PFSK-1 (cell line): ENCODE results near the gene RPRD2.

Source experiments
- FOXP2 ChIP-seq: optimal IDR thresholded peaks from 2 replicates; pipeline ENCODE3; 2011; ENCODE audit warnings: borderline replicate concordance, control low read depth, inconsistent platforms; ENCODE audit not compliant: insufficient read depth; ENCODE audit errors: extremely low read length, extremely low read depth
- POLR2AphosphoS5 ChIP-seq: IDR thresholded peaks from 2 replicates; pipeline ENCODE4 v1.6.1; 2012; ENCODE audit warnings: low read depth, mild to moderate bottlenecking, control low read depth, low read length, moderate library complexity
- SIN3A ChIP-seq: IDR thresholded peaks from 2 replicates; pipeline ENCODE4 v1.6.1; 2012; ENCODE audit warnings: mild to moderate bottlenecking, low read length, moderate library complexity, borderline replicate concordance; ENCODE audit not compliant: insufficient read depth
- TAF1 ChIP-seq: IDR thresholded peaks from 2 replicates; pipeline ENCODE4 v1.6.1; 2012; ENCODE audit warnings: low read length, control low read depth, borderline replicate concordance; ENCODE audit not compliant: insufficient read depth
- TF ChIP-seq, protein P1 (sequence below), 2 experiments: IDR thresholded peaks; 2 replicates each; pipeline versions ENCODE4 v1.6.1 to v1.8.0; 2011 to 2012; ENCODE audit warnings: low read depth in 2 of 2, low read length in 2 of 2, control low read depth in 1 of 2, inconsistent platforms in 1 of 2, mild to moderate bottlenecking in 1 of 2, moderate library complexity in 1 of 2; ENCODE audit not compliant: insufficient read depth in 1 of 2

DNA sequence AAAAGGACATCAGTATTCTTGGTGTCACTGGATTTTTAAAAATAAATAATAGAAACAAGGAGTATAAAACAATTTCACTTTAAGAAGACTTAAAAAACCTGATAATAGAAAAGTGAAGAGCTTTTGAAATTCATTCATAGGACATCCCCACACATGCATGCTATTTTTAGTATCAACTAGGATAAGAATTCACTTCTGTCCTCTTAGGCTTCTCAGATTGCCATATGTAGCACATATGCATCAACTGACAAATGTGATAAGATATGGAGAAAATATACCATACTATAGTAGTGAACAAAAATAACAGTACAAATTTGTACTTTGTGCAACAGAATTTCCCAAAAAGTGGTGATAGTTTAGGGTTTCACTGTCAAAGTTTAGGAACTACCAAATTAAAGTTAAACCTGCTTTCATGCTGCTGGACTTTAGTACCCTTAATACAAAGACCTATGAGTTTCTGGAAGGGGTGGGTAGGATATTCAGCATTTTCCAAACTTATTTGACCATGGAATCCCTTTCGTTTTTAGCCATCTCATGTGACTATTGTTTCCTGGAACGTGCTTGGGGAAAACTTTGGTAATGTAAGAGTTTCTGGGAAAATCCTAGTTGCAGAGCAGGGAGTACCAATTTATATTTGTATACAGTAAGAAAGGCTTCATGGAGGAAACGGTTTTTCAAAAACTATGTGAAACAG is 19.8 kb downstream of the RPRD2 start:
- TF ChIP-seq SIN3A (no peak), POLR2AphosphoS5 (no peak), TAF1 (no peak), FOXP2 (no peak)
- TF ChIP-seq, protein P1, sequence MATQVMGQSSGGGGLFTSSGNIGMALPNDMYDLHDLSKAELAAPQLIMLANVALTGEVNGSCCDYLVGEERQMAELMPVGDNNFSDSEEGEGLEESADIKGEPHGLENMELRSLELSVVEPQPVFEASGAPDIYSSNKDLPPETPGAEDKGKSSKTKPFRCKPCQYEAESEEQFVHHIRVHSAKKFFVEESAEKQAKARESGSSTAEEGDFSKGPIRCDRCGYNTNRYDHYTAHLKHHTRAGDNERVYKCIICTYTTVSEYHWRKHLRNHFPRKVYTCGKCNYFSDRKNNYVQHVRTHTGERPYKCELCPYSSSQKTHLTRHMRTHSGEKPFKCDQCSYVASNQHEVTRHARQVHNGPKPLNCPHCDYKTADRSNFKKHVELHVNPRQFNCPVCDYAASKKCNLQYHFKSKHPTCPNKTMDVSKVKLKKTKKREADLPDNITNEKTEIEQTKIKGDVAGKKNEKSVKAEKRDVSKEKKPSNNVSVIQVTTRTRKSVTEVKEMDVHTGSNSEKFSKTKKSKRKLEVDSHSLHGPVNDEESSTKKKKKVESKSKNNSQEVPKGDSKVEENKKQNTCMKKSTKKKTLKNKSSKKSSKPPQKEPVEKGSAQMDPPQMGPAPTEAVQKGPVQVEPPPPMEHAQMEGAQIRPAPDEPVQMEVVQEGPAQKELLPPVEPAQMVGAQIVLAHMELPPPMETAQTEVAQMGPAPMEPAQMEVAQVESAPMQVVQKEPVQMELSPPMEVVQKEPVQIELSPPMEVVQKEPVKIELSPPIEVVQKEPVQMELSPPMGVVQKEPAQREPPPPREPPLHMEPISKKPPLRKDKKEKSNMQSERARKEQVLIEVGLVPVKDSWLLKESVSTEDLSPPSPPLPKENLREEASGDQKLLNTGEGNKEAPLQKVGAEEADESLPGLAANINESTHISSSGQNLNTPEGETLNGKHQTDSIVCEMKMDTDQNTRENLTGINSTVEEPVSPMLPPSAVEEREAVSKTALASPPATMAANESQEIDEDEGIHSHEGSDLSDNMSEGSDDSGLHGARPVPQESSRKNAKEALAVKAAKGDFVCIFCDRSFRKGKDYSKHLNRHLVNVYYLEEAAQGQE (IDR thresholded peaks at IDR 0.05; ENCODE audit: insufficient read depth in 1 of 2, low read depth in 2 of 2, low read length in 2 of 2) = no peak
